ENCODE results near the gene LTBP1.
A peak's percentile ranks its signal among the peaks of the same experiment; 100 is the strongest.

LTBP1 gene

DNA sequence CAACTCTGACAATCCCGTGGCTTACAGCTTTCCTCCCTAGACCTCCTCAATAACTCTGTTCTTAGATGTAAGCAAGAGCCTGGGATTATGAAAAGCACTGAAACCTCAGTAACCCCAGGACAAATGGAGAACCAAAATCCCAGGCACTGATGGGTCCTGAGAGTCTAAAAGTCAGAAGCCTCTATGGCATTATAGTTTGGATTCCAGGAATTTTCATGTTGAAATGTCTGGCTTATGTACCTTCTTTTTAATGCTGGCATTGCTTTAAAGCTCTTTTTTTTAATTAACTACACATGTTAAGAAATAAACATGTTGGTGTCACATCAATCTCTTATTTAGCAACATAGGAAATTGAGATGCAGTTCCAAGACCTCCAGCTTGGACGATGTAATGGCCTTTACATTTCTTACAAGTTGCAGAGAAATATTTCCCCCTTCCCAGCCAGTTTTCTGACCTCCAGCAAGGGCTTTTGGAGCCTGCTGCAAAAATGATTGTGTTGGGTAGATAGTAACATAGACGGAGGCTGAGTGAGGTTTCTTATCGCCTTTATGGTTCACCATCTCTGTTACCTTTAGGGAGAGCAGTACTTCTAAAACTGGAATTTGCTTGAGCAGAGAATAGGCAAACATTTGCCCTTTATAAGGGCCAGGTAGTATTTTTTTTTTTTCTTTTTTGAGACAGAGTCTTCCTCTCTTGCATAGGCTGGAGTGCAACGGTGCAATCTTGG is 444.9 kb downstream of the LTBP1 start:
- no peak for DNase-seq

DNA sequence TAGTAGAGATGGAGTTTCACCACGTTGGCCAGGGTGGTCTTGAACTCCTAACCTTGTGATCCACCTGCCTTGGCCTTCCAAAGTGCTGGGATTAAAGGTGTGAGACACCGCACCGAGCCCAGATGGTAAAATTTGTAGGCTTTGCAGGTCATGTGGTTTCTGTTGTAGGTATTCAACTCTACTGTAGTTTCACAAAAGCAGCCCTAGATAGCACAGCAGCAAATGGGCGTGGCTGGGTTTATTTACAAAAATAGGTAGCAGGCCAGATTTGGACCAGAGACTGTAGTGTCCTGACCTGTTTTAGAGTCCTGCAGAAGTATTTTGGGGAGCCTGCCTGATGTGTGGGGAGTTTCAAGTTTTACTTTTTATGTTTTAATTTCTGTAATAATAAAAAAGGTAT is 445.6 kb downstream of the LTBP1 start:
- DNase-seq = no peak

DNA sequence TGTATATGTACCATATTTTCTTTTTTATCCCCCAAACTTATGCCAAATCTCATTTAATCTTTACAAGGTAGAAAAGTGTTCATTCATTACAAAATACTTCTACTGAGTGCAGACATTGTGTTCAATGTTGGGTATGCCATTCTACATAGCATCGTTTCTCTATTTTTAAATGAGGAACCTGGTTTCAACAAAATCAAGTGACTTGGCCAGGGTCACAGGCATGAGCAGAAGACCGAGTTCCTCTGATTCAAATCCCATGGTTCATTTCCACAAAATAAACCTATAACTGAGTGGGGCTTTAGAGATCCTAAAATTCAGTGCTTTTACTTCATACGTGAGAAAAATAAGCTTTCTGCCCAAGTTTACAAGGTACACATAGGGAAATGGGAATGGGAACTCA is 448.3 kb downstream of the LTBP1 start:
- DNase-seq = no peak

DNA sequence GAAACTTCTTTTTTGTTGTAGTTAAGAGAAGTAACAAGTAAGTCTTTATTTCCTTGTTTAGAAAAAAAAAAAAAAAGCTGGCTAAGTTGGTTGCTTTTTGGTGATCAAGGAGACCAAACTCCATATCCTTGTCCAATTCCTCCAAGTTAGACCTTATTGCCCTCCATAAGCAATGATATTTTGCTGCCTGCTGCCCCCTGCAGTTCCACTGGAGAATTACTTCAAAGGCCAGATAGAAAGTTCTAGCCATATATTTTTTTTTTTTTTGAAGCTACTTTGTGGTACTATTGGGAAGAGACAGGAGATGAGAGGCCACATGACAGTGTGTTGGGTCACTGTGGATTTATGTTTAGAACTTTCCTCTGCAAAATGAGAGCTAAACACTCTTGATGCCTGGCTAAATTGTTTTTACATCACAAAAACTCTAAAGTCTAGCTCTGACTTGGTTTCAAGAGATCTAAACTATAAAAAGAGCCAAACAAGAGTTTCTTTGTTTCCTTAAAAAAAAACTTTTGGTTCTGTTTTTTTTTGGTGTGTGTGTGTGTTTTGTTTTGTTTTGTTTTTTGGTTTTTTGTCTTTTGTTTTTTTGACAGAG is 449.0 kb downstream of the LTBP1 start:
- peak; percentile 33 to 62 for DNase-seq

DNA sequence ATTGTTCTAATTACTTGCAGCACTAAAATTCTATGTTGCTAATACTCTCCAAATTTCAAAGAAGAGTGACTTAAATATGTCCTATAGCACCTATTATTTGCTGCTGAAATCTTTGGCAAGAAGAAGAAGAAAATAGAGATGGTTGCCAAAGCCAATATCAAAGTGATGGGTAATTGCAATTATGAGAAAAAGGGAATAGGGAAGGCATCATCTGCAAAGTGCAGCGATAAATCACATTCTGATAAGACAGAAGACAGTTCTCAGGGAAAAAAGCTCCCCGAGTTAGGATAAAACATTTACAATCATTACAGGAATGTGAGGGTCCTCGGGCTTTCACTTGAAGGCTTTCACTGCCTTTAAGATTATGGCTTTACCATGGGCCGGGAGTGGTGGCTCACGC is 457.6 kb downstream of the LTBP1 start:
- no peak for DNase-seq

DNA sequence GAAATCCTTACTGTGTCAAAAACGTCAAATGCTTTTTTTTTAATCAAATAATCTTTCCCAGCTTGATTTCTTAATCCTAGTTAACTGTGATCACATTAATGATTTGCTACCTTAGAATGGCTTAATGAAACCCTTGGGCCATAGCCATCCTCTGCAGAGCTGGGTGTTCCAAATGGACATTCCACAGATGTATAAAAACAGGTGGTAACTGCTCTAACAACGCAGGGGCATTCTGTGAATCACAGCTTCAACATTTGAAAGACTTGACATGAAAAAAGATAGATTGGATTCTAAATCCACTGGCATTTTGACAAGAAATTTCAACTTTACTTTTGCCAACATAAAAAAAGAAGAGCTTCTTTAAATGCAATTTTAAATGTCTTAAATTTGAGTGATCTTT is 459.9 kb downstream of the LTBP1 start:
- no peak for DNase-seq

DNA sequence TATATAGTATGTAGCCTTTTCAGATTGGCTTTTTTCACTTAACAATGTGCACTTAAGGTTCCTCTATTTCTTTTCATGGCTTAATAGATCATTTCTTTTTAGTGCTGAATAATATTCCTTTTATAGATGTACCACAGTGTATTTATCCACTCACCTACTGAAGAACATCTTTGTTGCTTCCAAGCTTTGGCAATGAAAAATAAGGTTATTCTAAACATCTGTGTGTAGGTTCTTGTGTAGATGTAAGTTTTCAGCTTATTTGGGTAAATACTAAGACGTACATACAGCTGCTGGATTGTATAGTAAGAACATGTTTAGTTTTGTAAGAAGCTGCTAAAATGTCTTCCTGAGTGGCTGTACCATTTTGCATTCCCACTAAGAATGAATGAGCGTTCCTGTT is 461.4 kb downstream of the LTBP1 start:
- no peak for DNase-seq

DNA sequence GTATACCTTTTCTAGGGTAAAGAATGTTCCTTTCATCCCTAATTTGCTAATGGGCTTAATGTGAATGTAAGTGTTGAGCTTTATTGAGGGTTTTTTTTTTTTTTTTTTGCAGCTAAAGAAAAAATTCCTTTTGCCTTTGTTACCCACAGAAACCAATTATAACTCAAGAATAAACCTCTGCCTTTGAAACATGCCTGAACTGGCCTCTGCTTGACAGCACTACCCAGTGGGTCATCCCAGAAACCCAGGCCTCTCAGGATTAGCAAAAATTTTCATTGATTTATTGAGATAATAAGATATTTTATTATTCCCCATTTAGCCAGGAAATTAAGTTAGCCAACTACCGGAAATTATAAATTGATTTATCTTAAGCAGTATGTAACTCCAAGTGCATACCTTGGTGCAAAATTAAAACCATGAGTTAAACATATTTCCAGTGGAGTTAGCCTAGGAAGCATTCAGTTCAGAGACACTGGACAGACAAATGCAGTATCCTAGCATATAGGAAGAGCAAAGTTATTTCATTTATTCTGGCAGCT is 462.7 kb downstream of the LTBP1 start:
- DNase-seq = no peak

DNA sequence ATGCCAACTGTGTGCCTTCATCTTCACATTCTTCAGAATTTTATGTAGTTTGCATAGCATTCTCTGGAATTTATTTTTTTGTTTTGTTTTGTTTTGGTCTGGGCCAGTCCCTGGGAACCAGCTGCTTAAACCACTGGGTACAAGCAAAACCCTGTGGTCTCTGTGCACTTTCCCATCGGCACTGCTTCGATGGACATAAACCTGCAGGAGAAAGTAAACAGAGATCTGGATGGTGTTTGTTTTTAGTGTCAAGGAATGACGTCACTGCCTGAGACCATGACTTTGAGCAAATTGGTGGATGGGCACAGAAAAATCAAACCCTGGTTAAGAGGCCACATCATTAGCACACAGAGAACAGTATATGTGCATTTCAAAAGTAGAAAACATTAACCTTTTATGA is 465.0 kb downstream of the LTBP1 start:
- DNase-seq = no peak

DNA sequence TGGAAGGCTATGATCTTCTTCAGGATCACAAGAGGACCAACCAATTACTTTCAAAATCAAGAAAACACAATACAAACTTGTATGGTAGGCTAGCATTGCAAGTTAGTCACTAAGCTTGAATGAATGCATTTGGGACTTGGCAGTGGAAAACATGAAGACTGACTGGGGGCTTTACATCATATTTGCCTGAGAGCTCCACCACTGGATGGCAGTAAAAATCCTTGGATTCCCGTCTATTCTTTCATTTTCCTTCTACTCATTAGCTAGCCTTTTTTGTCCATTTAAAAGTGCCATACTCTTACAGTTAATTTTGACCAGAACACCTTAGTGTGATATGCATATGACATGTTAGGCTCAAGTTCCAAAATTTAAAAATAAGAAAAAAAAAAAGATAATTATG is 466.2 kb downstream of the LTBP1 start:
- peak in 1 of 2 experiments; percentile 32 for DNase-seq

DNA sequence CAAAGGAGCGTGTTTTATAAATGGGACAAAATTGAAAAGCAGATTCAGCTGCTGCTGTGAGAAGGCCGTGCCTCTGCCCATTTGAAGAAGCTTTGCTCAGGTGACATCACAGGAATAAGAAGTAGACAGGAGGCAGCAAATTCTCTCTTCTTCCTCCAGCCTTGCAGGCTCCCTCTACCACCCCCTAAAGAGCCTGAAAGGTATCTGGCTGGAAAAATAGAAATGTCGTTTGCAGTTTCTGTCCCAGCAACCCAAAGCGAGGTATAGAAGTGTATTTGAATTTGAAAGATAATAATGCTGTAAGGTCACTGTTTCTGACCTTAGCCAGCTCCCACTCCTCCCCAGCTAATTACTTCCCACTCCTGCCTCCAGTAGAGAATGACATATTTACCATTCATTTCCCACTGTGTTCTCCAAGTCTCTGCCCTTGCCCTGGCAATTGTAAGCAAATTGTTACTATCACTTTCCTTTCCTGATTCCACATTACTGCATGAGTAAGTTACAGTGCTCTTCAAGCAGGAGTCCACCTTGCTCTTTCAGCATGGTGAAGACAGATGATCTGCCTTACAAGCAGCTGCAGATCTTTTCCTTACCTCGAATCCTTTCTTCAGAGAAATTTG is 472.9 kb downstream of the LTBP1 start:
- DNase-seq = no peak

DNA sequence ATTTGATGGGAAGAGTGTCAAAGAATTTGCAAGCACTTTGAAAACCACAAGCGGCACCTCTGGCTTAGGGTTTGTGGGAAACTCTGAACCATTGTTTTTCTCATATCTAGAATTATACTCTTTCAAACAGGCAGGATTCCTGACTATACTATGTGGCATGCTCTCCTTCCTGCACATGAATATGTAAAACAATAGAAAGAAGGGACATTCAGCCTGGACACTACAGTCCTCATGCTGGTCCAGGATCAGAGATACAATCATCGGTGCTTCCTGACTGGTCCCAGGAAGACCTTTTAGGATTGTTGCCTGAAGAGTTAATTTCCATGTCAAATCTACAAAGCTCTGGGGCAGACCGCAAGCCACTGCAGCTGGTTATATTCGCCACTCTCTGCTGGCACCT is 474.0 kb downstream of the LTBP1 start:
- no peak for DNase-seq

DNA sequence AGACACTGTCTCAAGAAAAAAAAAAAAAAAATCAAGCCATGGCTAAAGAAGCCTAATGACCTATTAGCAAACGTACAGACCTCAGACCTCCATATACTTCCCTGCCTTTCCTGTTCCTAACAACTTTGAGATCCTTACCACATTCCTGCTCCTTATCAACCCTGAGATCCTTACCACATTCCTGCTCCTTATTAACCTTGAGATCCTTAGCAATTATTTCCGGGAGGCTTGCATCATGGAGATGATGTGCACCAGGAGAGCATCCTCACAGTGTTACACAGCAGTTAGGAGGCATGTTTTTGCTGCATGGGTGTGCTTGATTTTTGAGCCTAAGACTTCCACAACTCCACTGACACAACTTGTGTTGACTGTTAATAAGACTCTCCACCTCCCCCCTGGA is 475.1 kb downstream of the LTBP1 start:
- no peak for DNase-seq

DNA sequence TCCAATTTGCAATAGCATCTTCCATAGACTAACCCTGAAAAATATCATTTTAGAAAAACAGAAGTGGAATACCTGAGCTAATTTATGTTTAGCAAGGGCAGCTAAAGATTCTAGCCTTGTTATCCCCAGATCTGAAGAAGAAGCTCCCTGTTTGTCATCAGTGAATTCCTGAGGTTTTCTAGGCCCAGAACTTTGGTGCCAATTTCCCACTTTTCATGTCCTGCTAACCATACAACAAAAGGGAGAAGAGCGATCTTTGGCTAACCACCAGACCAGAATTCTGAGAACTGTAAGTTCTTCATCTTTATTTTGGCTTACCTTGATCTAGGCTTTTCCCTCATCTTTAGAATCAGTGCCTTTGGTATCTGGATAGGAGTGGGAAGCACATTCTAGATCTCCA is 478.4 kb downstream of the LTBP1 start:
- no peak for DNase-seq

DNA sequence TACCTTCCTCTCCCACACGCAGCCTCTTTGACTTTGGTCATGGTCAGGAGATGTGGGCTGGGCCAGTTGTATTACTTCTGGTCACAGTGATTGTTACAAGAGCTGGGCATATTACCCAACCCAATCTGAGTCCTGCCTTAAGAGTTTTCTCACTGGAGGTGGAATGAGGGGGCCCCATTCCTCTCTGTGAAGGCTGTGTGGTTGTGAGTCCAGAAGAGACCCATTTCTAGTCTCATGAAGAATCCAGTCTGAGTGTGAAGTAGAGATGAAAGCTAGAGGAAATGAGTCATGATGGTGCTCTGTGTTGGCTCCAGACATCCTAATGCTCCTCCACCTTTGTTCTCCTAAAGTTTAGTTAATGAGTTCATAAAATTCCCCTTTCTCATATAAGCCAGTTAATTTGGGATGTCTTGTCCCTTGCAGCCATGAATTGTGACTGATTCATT is 478.9 kb downstream of the LTBP1 start:
- no peak for DNase-seq

DNA sequence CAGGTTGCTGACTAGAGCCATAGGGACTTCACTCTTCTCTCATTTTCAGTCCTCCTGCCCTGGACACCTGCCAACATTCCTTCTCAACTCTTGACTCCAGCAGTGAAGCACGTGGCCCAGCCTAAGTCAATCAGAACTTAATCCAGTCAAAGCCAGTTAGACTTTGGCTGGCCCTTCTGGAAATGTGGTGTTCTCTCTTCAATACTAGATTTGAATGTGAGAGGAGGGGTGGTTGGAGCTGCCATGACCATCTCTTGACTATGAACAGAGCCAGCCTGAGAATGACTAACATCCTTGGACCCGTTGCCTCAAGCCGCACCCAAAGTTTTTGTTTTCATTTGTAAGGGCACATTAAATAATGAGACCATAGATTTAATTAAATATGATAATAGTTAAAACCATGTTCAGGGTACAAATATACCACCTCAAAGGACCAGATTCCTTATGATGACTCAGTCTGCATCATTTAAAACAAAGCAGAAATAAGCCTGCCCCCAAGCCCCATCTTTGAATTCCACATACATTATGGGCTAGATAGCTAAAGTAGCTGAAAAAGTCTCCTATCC is 480.0 kb downstream of the LTBP1 start:
- DNase-seq = no peak

DNA sequence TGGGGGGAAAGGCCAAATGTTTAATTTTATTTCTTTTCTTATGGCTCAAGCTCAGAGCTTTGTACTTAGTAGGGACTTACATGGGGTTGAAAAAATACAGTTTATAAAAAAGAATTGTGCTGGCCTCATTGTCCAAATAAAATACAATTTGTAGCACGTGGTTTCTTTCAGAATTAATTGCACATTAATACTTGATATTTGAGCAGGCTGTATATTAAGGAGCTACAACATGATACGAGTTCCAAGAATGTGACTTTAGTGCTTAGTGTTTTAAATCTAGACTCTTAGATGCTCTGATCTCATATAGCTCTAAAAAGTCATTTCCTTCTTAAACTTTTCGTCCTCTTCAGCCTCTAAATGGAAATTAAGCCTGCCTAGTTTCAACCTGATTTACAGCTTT is 483.3 kb downstream of the LTBP1 start:
- no peak for DNase-seq

DNA sequence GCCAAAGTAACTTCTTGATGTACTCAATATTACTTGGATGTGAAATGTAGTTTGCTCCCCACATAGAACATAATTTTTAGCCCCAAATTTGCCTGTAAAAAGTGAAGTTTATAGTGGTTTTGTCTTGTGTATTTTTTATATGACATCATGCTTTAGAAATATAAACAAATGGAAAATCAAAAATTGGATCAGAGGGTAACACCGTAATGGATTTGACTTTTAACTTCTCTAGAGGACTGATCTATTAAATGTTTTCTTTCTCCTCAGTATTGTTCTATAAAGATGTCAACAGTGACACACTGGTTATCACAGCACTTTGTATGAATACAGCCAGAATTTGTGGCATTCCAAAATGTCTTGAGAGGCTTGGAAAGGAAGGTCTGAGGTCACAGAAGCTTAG is 484.1 kb downstream of the LTBP1 start:
- DNase-seq = no peak

DNA sequence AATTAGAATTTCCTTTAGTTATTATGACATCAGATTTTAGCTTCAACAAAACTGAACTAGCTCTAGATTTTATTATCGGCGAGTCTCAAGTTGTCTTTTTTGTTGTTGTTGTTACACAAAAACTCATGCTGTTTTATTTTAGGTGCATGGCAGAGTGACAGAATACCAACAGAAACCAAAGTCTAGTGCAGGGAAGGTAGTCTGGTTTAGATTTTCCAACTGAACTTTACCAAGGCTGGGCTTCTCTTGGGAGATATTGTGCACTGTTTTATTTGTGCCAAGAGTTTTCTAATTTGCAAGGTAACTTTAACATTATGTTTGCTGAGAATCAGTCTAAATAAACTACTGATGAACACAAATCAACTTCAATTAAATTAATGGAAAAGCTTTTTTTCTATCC is 486.1 kb downstream of the LTBP1 start:
- no peak for DNase-seq

DNA sequence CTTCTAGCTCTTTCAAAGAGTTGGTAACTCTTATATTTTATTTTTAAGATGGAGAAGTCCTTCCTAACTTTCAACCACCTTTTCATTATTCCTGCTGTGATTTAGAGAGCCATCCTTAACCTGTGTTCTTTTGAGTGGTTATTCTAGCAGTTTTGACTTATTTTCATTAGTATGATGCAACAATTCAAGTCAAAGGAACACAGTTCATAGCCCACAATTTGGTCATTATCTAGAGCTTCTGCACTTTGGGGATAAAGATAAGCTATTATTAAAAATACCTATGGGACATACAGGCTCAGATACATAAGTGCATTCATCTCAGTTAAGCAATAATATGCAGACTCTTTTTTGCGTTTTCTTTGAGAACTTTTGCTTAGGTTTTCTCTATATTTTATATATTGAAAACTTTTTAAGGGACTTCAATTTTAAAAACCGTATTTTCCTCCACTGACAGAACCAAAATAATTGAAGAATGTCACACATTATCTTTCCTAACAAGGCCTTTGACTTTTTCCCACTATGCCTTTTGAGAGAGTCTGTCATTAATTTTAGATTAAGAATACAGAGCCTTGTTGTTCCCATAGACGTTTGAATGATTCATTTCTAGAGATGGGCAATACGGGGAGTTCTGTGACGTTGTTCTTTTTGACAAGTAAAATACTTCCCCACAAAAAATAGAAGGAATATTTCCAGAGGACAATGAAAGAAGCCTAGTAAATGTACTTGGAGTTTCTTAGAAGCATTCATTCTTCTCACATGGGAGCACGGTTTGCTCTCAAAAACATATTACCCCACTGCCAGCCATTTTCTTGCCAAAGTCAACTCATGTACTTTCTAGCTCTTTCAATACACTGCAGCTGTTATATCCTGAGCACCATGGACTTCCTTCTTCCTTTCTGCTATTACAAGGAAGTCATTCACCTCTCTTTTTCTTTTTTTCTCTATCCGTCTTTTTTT is 486.8 kb downstream of the LTBP1 start:
- no peak for DNase-seq

DNA sequence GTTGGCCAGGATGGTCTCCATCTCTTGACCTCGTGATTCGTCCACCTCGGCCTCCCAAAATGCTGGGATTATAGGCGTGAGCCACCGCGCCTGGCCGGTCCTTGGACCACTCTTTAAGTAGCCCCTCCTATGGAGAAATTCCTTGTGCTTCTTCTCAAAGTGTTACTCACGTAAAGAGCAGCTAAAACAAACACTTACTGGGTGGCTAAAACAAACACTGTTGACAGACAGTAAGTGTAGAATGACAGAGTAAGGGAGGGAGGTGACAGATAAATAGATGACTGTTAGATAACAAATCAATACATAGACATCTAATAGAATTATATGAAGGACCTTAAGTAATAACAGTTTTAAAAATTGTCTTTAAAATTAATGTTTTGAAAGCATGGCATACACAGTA is 488.8 kb downstream of the LTBP1 start:
- DNase-seq = no peak

DNA sequence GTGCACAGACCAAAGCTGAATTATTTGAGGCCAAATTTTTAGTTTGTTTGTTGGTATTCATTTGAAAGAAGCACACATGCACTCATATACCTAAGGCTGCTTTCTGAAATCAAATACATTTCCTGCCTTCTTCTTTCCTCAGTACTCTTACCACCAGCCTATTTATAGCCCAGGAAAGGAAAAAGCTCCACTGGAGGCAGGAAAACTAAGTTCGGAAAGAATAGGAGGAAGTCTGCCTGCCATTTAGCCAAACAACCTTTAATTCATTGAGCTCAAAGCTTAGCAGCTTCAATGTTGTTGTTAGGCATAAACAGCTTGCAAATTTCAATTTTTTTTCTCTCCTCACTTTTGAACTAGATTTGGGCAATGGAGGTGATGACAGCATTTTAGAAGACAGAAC is 489.3 kb downstream of the LTBP1 start:
- DNase-seq = no peak

DNA sequence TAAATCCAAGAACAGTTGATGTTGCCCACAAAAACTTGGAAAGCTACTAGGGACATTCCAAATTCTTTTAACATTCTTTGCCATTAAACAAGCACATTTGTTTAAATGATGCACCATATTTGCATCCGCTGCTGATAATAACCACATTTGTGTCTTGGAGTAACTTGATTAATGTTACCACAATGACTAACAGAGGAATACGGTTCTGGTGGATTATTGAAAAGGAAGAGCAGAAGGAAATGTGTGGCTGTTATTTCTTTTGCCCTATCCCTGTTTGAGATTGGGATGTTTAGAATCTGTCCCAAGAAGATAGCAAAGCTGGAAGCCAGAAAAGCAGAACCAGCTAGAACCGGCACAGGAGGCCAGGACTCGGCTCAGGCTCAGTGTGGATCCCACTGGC is 490.5 kb downstream of the LTBP1 start:
- peak; percentile 10 to 38 for DNase-seq
